HepG2 (cell line): Measurements from ENCODE around the gene B9D2. TPM values are rescaled to one million over a fixed set of nuclear protein-coding genes. Genes with fewer than 3 reads are reported as not detected.
A peak's percentile ranks its signal among the peaks of the same experiment; 100 is the strongest.

Experiments used
- AKAP8 ChIP-seq: sonication (generic); formaldehyde crosslinking; IDR thresholded peaks from 2 replicates; pipeline ENCODE4 v1.5.1; 2020; ENCODE audit warnings: mild to moderate bottlenecking, missing genetic modification reagents
- CBX1 ChIP-seq: IDR thresholded peaks from one replicate; pipeline ENCODE4 v1.6.1; 2016; ENCODE audit warnings: antibody characterized with exemption, low read depth
- ELF4 ChIP-seq: sonication (generic); formaldehyde crosslinking; IDR thresholded peaks from 2 replicates; pipeline ENCODE4 v1.5.0; 2020; ENCODE audit warnings: missing genetic modification reagents, mild to moderate bottlenecking, moderate library complexity, borderline replicate concordance
- GFI1 ChIP-seq: sonication (generic); formaldehyde crosslinking; IDR thresholded peaks from 2 replicates; pipeline ENCODE4 v1.5.0; 2020; ENCODE audit warnings: missing genetic modification reagents, mild to moderate bottlenecking, borderline replicate concordance
- HDAC2 ChIP-seq: sonication (generic); formaldehyde crosslinking; IDR thresholded peaks from 2 replicates; pipeline ENCODE4 v1.4.0; 2020; ENCODE audit warnings: missing genetic modification reagents
- HOXA9 ChIP-seq: sonication (generic); formaldehyde crosslinking; IDR thresholded peaks from 2 replicates; pipeline ENCODE4 v1.8.1; 2022; ENCODE audit warnings: missing genetic modification reagents, mild to moderate bottlenecking, moderate library complexity, borderline replicate concordance
- KAT8 ChIP-seq: IDR thresholded peaks from 2 replicates; pipeline ENCODE4 v1.6.1; 2016; ENCODE audit warnings: missing genetic modification reagents, missing compliant biosample characterization
- SOX6 ChIP-seq, 2 experiments: fragments of 450-650 bp in 1 of 2; sonication (generic) in 1 of 2; formaldehyde crosslinking in 1 of 2; IDR thresholded peaks; 2 replicates each; pipeline versions ENCODE4 v1.4.0 to v1.6.1; 2017 to 2020; ENCODE audit warnings: antibody characterized with exemption in 1 of 2, mild to moderate bottlenecking in 1 of 2, missing genetic modification reagents in 1 of 2
- STAT5B ChIP-seq: sonication (generic); formaldehyde crosslinking; IDR thresholded peaks from 2 replicates; pipeline ENCODE4 v1.4.0; 2020; ENCODE audit warnings: missing genetic modification reagents
- TAF1 ChIP-seq: sonication (generic); formaldehyde crosslinking; IDR thresholded peaks from 2 replicates; pipeline ENCODE4 v1.4.0; 2020; ENCODE audit warnings: missing genetic modification reagents
- TEAD3 ChIP-seq: optimal IDR thresholded peaks from 2 replicates; pipeline ENCODE3; 2016; ENCODE audit warnings: borderline replicate concordance
- ZFP90 ChIP-seq: sonication (generic); formaldehyde crosslinking; IDR thresholded peaks from 2 replicates; pipeline ENCODE4 v1.8.0; 2022; ENCODE audit warnings: missing genetic modification reagents, mild to moderate bottlenecking, inconsistent platforms, borderline replicate concordance
- ZMYM3 ChIP-seq: sonication (generic); formaldehyde crosslinking; IDR thresholded peaks from 2 replicates; pipeline ENCODE4 v1.5.1; 2020; ENCODE audit warnings: mild to moderate bottlenecking, missing genetic modification reagents
- ZNF12 ChIP-seq: sonication (generic); formaldehyde crosslinking; IDR thresholded peaks from 2 replicates; pipeline ENCODE4 v1.5.0; 2020; ENCODE audit warnings: missing genetic modification reagents
- ZNF224 ChIP-seq: sonication (generic); formaldehyde crosslinking; IDR thresholded peaks from 2 replicates; pipeline ENCODE4 v1.5.0; 2020; ENCODE audit warnings: mild to moderate bottlenecking, missing genetic modification reagents
- ZNF232 ChIP-seq: sonication (generic); formaldehyde crosslinking; IDR thresholded peaks from 2 replicates; pipeline ENCODE4 v1.4.0; 2020; ENCODE audit warnings: missing genetic modification reagents, borderline replicate concordance
- ZNF503 ChIP-seq: sonication (generic); formaldehyde crosslinking; IDR thresholded peaks from 2 replicates; pipeline ENCODE4 v1.4.0; 2020; ENCODE audit warnings: missing genetic modification reagents
- ZNF543 ChIP-seq: sonication (generic); formaldehyde crosslinking; IDR thresholded peaks from 2 replicates; pipeline ENCODE4 v1.4.0; 2020; ENCODE audit warnings: mild to moderate bottlenecking, missing genetic modification reagents
- ZNF609 ChIP-seq: sonication (generic); formaldehyde crosslinking; IDR thresholded peaks from 2 replicates; pipeline ENCODE4 v1.4.0; 2020; ENCODE audit warnings: mild to moderate bottlenecking, missing genetic modification reagents, borderline replicate concordance
- ZNF652 ChIP-seq: IDR thresholded peaks from 2 replicates; pipeline ENCODE4 v1.6.1; 2016; ENCODE audit warnings: low read depth, borderline replicate concordance
- ZNF703 ChIP-seq: sonication (generic); formaldehyde crosslinking; IDR thresholded peaks from 2 replicates; pipeline ENCODE4 v1.5.1; 2020; ENCODE audit warnings: missing genetic modification reagents, mild to moderate bottlenecking, moderate library complexity, borderline replicate concordance
- polyA plus RNA-seq, 8 experiments: library from polyadenylated mRNA; depleted of rRNA in 3 of 8; stranded (reverse) in 7 of 8; unstranded in 1 of 8; fragments of >200 nt; fragmentation: Illumina TruSeq in 4 of 8; extraction: Trizol in 4 of 8; gene quantifications; 2 replicates each; pipeline versions ENCODE4 v1.2.1 to v1.2.3, GENCODE V29; 2011 to 2016; ENCODE audit warnings: low read depth in 4 of 8, missing spikeins in 1 of 8, mixed read lengths in 1 of 8; ENCODE audit not compliant: insufficient read depth in 1 of 8
- total RNA-seq, 5 experiments: library from RNA; depleted of rRNA; stranded (reverse); fragments of >200 nt; fragmentation: Illumina TruSeq; extraction: Trizol; gene quantifications; 2 replicates each; pipeline ENCODE4 v1.2.3, GENCODE V29; 2016; ENCODE audit warnings: low read depth in 1 of 5
- TF ChIP-seq, protein P1 (sequence below): sonication (generic); formaldehyde crosslinking; IDR thresholded peaks from 2 replicates; pipeline ENCODE4 v1.8.0; 2022; ENCODE audit warnings: missing genetic modification reagents, mild to moderate bottlenecking, borderline replicate concordance

B9D2 gene
- total and polyA plus RNA-seq, 2 of the 13 experiments (the other 11 are each of a cell fraction or from before 2014, with no cell fraction given) = 3.1 to 4.4 TPM

DNA sequence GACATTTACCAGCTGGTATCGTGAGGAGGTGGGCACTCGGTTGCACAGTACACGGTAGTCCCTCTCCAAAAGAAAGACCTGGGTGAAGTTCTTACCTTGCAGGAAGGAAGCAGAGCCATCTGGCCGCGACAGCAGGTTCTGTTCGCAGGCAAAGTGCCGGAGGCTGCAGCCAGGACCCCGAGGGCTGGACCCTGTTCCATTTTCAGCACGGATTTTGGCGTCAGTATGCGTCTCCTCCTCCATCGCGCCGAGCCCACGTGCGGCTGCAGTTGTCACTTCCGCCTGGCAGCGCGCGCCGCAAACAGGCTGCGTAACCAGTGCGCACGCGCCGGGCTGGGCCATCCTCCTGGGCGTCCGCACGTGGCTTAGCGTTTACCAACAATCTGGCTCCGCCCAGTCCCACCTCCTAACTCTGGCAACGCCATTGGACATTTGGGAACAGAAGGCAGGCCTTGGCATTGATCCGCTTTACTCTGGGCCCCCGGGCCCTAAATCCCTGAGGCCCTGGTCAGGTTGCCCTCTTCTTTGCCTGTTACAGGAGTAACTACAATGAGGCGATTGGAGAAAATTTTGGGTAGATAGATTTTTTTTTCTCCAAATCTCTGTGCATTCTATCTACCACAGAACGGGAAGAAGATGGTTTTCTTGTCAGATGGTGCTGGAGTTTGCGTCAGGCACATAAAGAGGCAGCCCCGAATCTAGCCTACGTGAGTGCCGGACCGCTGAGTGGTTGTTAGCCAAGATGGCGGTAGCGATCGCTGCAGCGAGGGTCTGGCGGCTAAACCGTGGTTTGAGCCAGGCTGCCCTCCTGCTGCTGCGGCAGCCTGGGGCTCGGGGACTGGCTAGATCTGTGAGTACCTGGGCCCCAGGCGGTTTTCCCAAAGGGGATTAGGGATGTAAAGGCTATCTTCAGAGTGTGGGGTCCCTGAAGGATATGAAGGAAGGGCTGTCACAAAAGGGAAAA, 33.4 kb upstream of the B9D2 start, which contains the start of the genes BCKDHA and EXOSC5 (continued):
- peak; percentile 64 for TF ChIP-seq TEAD3 (CRISPR knock-in tag)
- TF ChIP-seq ZFP90 (CRISPR knock-in tag) = no peak
- no peak for TF ChIP-seq ZNF609 (CRISPR knock-in tag)
- no peak for TF ChIP-seq ZNF543 (CRISPR knock-in tag)
- TF ChIP-seq ZNF224 (CRISPR knock-in tag) = peak; percentile 94
- peak; percentile 60; the same call in 1 of the 2 replicates for TF ChIP-seq GFI1 (CRISPR knock-in tag)
- TF ChIP-seq ZNF12 (CRISPR knock-in tag) = no peak
- TF ChIP-seq ZNF232 (CRISPR knock-in tag) = peak; percentile 83
- TF ChIP-seq HOXA9 (CRISPR knock-in tag) = no peak
- peak; percentile 72; the same call in 1 of the 2 replicates for TF ChIP-seq STAT5B (CRISPR knock-in tag)
- no peak for TF ChIP-seq ZNF503 (CRISPR knock-in tag)
- peak; percentile 45; the same call in 1 of the 2 replicates for TF ChIP-seq AKAP8
- peak; percentile 89 for TF ChIP-seq KAT8
- TF ChIP-seq HDAC2 = peak; percentile 88
- TF ChIP-seq ZMYM3 (CRISPR knock-in tag) = no peak
- TF ChIP-seq SOX6 (IDR thresholded peaks at IDR 0.05) = no peak
- TF ChIP-seq SOX6 (CRISPR knock-in tag; IDR thresholded peaks at IDR 0.05) = no peak
- TF ChIP-seq ZNF652 (CRISPR knock-in tag) = no peak
- TF ChIP-seq, protein P1, sequence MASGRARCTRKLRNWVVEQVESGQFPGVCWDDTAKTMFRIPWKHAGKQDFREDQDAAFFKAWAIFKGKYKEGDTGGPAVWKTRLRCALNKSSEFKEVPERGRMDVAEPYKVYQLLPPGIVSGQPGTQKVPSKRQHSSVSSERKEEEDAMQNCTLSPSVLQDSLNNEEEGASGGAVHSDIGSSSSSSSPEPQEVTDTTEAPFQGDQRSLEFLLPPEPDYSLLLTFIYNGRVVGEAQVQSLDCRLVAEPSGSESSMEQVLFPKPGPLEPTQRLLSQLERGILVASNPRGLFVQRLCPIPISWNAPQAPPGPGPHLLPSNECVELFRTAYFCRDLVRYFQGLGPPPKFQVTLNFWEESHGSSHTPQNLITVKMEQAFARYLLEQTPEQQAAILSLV (CRISPR knock-in tag) = peak; percentile 81; the same call in 1 of the 2 replicates
- TF ChIP-seq ELF4 (CRISPR knock-in tag) = peak; percentile 23; the same call in 1 of the 2 replicates
- peak; percentile 71 for TF ChIP-seq TAF1 (CRISPR knock-in tag)
- TF ChIP-seq CBX1 = peak; percentile 63
- no peak for TF ChIP-seq ZNF703 (CRISPR knock-in tag)
